Measurements from ENCODE around the gene THY1.
"Not testable (repeated sequence)": the region's sequence is repeated elsewhere in the genome, so short reads cannot be mapped to it uniquely, and the experiment has no call there.

The THY1 gene

GRCh38 chr11:119445379-119445778, 22.4 kb upstream of the THY1 start:
- DNase-seq: no peak

GRCh38 chr11:119441898-119442243, 18.9 kb upstream of the THY1 start:
- no peak for DNase-seq

- DNase-seq: no peak
Observed at GRCh38 chr11:119438599-119438998, 15.6 kb upstream of the THY1 start.

- not testable (repeated sequence) for DNase-seq
Observed at GRCh38 chr11:119437521-119437920, 14.5 kb upstream of the THY1 start.

- no peak for DNase-seq
Observed at GRCh38 chr11:119436711-119437110, 13.7 kb upstream of the THY1 start.

GRCh38 chr11:119436093-119436492, 13.1 kb upstream of the THY1 start:
- DNase-seq: no peak

- DNase-seq: no peak
Observed at GRCh38 chr11:119434591-119435330, 11.8 kb upstream of the THY1 start.

GRCh38 chr11:119433358-119433725, 10.4 kb upstream of the THY1 start:
- DNase-seq: no peak

- no peak for DNase-seq
Observed at GRCh38 chr11:119432484-119433357, 9.7 kb upstream of the THY1 start.

- no peak for DNase-seq
Observed at GRCh38 chr11:119431523-119431922, 8.6 kb upstream of the THY1 start.

- DNase-seq: no peak
Observed at GRCh38 chr11:119427279-119427678, 4.3 kb upstream of the THY1 start.

- no peak for DNase-seq
Observed at GRCh38 chr11:119426142-119426541, 3.2 kb upstream of the THY1 start.

- DNase-seq: no peak
Observed at GRCh38 chr11:119424775-119425174, 1.8 kb upstream of the THY1 start.

- no peak for DNase-seq
Observed at GRCh38 chr11:119424276-119424675, 1.3 kb upstream of the THY1 start.

GRCh38 chr11:119423509-119424254, 710 bp upstream of the THY1 start:
- DNase-seq: no peak

GRCh38 chr11:119421941-119422808, 797 bp downstream of the THY1 start:
- DNase-seq: no peak

- no peak for DNase-seq
Observed at GRCh38 chr11:119421351-119421750, 1.6 kb downstream of the THY1 start.

GRCh38 chr11:119420631-119421030, 2.3 kb downstream of the THY1 start:
- no peak for DNase-seq

GRCh38 chr11:119419834-119420492, 3.0 kb downstream of the THY1 start:
- no peak for DNase-seq

- DNase-seq: no peak
Observed at GRCh38 chr11:119419246-119419645, 3.7 kb downstream of the THY1 start.

GRCh38 chr11:119418759-119419158, 4.2 kb downstream of the THY1 start:
- no peak for DNase-seq

Data from GDM1 (cell line).